ENCODE results near the gene MBD3L4. TPM values are rescaled to one million over a fixed set of nuclear protein-coding genes. Genes with fewer than 3 reads are reported as not detected.

The MBD3L4 gene
- total and polyA plus RNA-seq, 2 experiments from 2014 or later = not detected

DNA sequence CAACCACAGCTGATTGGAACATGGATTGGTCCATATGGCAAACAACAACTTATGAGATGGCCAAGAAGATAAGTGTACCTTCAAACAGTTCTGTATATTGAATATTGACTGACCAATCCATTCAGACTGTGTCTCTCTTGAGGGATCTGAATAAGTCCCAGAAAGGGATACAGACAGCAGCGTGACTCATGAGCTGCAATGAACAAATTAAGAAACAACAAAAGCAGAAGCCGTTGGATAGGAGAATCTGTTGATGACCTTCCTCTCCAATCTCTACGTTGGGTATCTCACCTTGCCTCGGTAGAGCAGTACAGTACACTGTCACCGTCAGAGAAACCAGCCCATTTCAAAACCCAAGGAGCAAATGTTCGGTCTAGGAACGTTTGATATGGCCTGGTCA is 40.0 kb downstream of the MBD3L4 start:
- H3K4me1 ChIP-seq (ENCODE audit: low read depth) = no peaks in the 10 kb centered on the region
- H3K27me3 ChIP-seq = no peaks in the 10 kb centered on the region
- H3K4me3 ChIP-seq = no peak overlapping the region
- H3K27ac ChIP-seq = no peak overlapping the region
- H3K9me3 ChIP-seq (ENCODE audit: low read depth) = no peaks in the 10 kb centered on the region
- TF ChIP-seq, protein P1, sequence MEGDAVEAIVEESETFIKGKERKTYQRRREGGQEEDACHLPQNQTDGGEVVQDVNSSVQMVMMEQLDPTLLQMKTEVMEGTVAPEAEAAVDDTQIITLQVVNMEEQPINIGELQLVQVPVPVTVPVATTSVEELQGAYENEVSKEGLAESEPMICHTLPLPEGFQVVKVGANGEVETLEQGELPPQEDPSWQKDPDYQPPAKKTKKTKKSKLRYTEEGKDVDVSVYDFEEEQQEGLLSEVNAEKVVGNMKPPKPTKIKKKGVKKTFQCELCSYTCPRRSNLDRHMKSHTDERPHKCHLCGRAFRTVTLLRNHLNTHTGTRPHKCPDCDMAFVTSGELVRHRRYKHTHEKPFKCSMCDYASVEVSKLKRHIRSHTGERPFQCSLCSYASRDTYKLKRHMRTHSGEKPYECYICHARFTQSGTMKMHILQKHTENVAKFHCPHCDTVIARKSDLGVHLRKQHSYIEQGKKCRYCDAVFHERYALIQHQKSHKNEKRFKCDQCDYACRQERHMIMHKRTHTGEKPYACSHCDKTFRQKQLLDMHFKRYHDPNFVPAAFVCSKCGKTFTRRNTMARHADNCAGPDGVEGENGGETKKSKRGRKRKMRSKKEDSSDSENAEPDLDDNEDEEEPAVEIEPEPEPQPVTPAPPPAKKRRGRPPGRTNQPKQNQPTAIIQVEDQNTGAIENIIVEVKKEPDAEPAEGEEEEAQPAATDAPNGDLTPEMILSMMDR (IDR thresholded peaks at IDR 0.05; ENCODE audit: low read depth, low read length) = no peak
- H3K36me3 ChIP-seq = no peaks in the 10 kb centered on the region
- DNase-seq (ENCODE audit: low read depth in 1 of 2, low spot score in 1 of 2) = no peak

DNA sequence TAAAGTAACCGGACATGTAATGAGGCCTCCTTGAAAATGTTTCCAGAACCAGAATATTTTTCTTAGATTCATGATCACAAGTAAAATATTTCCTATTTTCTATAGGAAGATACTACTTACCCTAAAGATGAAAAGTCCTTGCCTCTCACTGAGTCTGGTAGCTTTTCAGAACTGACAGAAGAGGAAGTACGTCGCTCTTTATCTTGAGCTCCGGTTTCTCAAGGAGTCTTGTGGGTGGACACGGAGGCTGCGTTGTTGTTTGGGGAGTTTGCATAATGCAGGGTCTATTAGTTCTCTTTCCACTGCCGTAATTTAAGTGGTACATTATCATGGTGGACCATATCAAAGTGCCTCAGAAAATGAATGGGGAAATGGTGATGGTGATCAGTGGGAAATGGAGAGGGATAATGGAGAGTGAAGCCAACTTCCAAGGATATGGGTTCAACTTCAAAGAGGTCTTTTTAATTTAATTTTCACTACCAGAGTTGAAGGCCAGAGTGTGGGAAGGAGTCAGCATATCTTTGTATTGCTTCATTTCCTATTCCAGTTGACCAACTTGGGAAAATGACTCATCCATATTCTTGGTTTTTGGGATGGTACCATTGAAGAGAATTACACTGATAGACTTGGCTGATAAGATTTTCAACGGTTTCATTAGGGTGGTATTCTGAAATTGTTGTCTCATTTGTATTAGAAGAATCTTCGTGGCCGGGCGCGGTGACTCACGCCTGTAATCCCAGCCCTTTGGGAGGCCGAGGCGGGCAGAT is 42.1 kb downstream of the MBD3L4 start:
- H3K4me1 ChIP-seq (ENCODE audit: low read depth) = no peaks in the 10 kb centered on the region
- H3K27me3 ChIP-seq = no peaks in the 10 kb centered on the region
- no peaks in the 10 kb centered on the region for H3K9me3 ChIP-seq (ENCODE audit: low read depth)
- peak in 1 of 2 donors; percentile 57 for DNase-seq (ENCODE audit: low read depth in 1 of 2, low spot score in 1 of 2)
- no peaks in the 10 kb centered on the region for H3K36me3 ChIP-seq
- no peak overlapping the region for H3K27ac ChIP-seq
- TF ChIP-seq, protein P1 (IDR thresholded peaks at IDR 0.05; ENCODE audit: low read depth, low read length) = no peak
- H3K4me3 ChIP-seq = no peak overlapping the region

GRCh38 chr19:6996810-6997209 is 43.2 kb downstream of the MBD3L4 start:
- no peaks in the 10 kb centered on the region for H3K4me1 ChIP-seq (ENCODE audit: low read depth)
- no peaks in the 10 kb centered on the region for H3K27me3 ChIP-seq
- H3K4me3 ChIP-seq = no peak overlapping the region
- no peaks in the 10 kb centered on the region for H3K36me3 ChIP-seq
- TF ChIP-seq, protein P1 (IDR thresholded peaks at IDR 0.05; ENCODE audit: low read depth, low read length) = no peak
- no peak for DNase-seq (ENCODE audit: low read depth in 1 of 2, low spot score in 1 of 2)
- H3K9me3 ChIP-seq (ENCODE audit: low read depth) = no peaks in the 10 kb centered on the region
- H3K27ac ChIP-seq = no peak overlapping the region

GRCh38 chr19:6995054-6995453 is 44.9 kb downstream of the MBD3L4 start:
- no peaks in the 10 kb centered on the region for H3K27me3 ChIP-seq
- H3K27ac ChIP-seq = no peak overlapping the region
- TF ChIP-seq, protein P1 (IDR thresholded peaks at IDR 0.05; ENCODE audit: low read depth, low read length) = no peak
- no peak for DNase-seq (ENCODE audit: low read depth in 1 of 2, low spot score in 1 of 2)
- no peaks in the 10 kb centered on the region for H3K36me3 ChIP-seq
- no peaks in the 10 kb centered on the region for H3K4me1 ChIP-seq (ENCODE audit: low read depth)
- H3K4me3 ChIP-seq = no peak overlapping the region
- H3K9me3 ChIP-seq (ENCODE audit: low read depth) = no peaks in the 10 kb centered on the region

DNA sequence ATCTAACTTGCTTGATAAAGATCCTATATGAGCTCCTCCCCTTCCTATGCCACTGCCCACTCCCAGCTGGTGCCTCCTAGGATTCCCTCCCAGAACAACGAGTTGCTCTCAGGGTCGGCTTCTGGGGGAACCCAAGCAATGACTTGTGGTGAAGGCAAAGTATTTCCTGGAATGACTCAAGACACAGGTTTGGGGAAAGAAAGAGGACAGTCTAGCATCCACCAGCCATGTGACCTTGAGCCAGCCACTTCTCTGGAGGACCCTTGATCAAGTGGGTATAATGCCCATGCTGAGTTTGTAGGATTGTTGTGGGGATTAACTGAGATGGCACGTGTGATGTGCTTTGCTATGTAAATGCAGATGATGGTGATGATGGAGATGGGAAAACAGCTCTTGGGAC is 51.7 kb downstream of the MBD3L4 start:
- TF ChIP-seq, protein P1 (IDR thresholded peaks at IDR 0.05; ENCODE audit: low read depth, low read length) = no peak
- H3K4me1 ChIP-seq (ENCODE audit: low read depth) = no peaks in the 10 kb centered on the region
- H3K9me3 ChIP-seq (ENCODE audit: low read depth) = no peaks in the 10 kb centered on the region
- no peaks in the 10 kb centered on the region for H3K36me3 ChIP-seq
- no peak for DNase-seq (ENCODE audit: low read depth in 1 of 2, low spot score in 1 of 2)
- H3K27ac ChIP-seq = no peak overlapping the region
- H3K27me3 ChIP-seq = no peaks in the 10 kb centered on the region
- no peak overlapping the region for H3K4me3 ChIP-seq

Data from cardiac muscle cell (in vitro differentiated cells and primary cell).